Fibroblast of gingiva (primary cell): Measurements from ENCODE around the gene ARMH1.

Experiments used
- DNase-seq: peaks from one replicate; pipeline ENCODE4 v3.0.0-alpha.2; 2011; ENCODE audit warnings: low read depth

The ARMH1 gene

GRCh38 chr1:44674113-44675000 lies at the start of gene ARMH1, which contains the start of gene TMEM53:
Gene ARMH1 (plus strand): TSS chr1:44674714. CDS start chr1:44689698, 14,984 bp downstream.
Gene TMEM53 (minus strand): TSS chr1:44674481. CDS start chr1:44674391, 90 bp downstream.
- DNase-seq, result peak; percentile 99

- DNase-seq, result no peak
Measured at GRCh38 chr1:44625348-44625747, 49.2 kb upstream of the ARMH1 start.

- peak; percentile 79 for DNase-seq
Measured at GRCh38 chr1:44628962-44629756, 45.4 kb upstream of the ARMH1 start.

GRCh38 chr1:44630116-44630515 lies 44.4 kb upstream of the ARMH1 start:
- DNase-seq, result no peak

GRCh38 chr1:44631333-44631646 lies 43.2 kb upstream of the ARMH1 start:
- DNase-seq, result no peak

- DNase-seq, result peak; percentile 86
Measured at GRCh38 chr1:44631647-44632539, 42.6 kb upstream of the ARMH1 start.

- no peak for DNase-seq
Measured at GRCh38 chr1:44632598-44632997, 41.9 kb upstream of the ARMH1 start.

GRCh38 chr1:44634606-44635189 lies 39.8 kb upstream of the ARMH1 start:
- DNase-seq, result no peak

GRCh38 chr1:44635439-44635838 lies 39.1 kb upstream of the ARMH1 start:
- no peak for DNase-seq

- DNase-seq, result no peak
Measured at GRCh38 chr1:44636083-44636687, 38.3 kb upstream of the ARMH1 start.

GRCh38 chr1:44636688-44637598 lies 37.6 kb upstream of the ARMH1 start:
- peak; percentile 31 for DNase-seq

- no peak for DNase-seq
Measured at GRCh38 chr1:44637702-44638411, 36.7 kb upstream of the ARMH1 start.

GRCh38 chr1:44640200-44640853 lies 34.2 kb upstream of the ARMH1 start:
- DNase-seq, result no peak

- no peak for DNase-seq
Measured at GRCh38 chr1:44641126-44642102, 33.1 kb upstream of the ARMH1 start.

- DNase-seq, result no peak
Measured at GRCh38 chr1:44642255-44642654, 32.3 kb upstream of the ARMH1 start.

GRCh38 chr1:44642925-44643324 lies 31.6 kb upstream of the ARMH1 start:
- no peak for DNase-seq

GRCh38 chr1:44643721-44644334 lies 30.7 kb upstream of the ARMH1 start:
- no peak for DNase-seq
